Measurements from ENCODE around the gene PRODH2. TPM values are rescaled to one million over a fixed set of nuclear protein-coding genes. Genes with fewer than 3 reads are reported as not detected.

Gene PRODH2
- total and polyA plus RNA-seq, 2 of the 13 experiments (the other 11 are each of a cell fraction or from before 2014, with no cell fraction given), result 86.7 to 118 TPM

GRCh38 chr19:35780717-35781116 lies 31.9 kb downstream of the PRODH2 start:
- H3K27ac ChIP-seq (ENCODE audit: extremely low read length, insufficient read depth, low read length), result no peak overlapping the region
- ATAC-seq (no peak), FAIRE-seq (no peak), DNase-seq (ENCODE audit: low spot score) (no peak)
- H3K36me3 ChIP-seq (replicated peaks in 1 of 2; ENCODE audit: control insufficient read depth in 1 of 2, insufficient read depth in 2 of 2, low read length in 2 of 2), result peaks cover 0 to 2% of the 10 kb centered on the region in 2 experiments; a peak in 2 of 5 replicates
- BruUV-seq (replicated peaks), result no TSS peak
- no peaks in the 10 kb centered on the region for H3K9me3 ChIP-seq (ENCODE audit: low read length)
- intact Hi-C loops (cut with micrococcal nuclease; ENCODE audit: unreplicated experiment) (no loop called here), in situ Hi-C loops (cut with HindIII; ENCODE audit: extremely low pct_ligation_motif_present, low pct_unique_long_range_greater_than_20kb) (no loop called here)
- no peak overlapping the region for H3K9ac ChIP-seq (ENCODE audit: insufficient read depth, low read depth, low read length)
- POLR2A ChIA-PET, result no interaction called here
- no peaks in the 10 kb centered on the region for H4K20me1 ChIP-seq (ENCODE audit: insufficient read depth, low read length)
- 98% methylated on average over 11 of the region's 20 CpGs for WGBS (ENCODE audit: low lambda C conversion rate)
- TF ChIP-seq ZNF44 (CRISPR knock-in tag; IDR thresholded peaks at IDR 0.05), result no peak
- TF ChIP-seq KLF9 (CRISPR knock-in tag; IDR thresholded peaks at IDR 0.05; ENCODE audit: low read depth), result no peak
- no peak for TF ChIP-seq POLR2AphosphoS5 (IDR thresholded peaks at IDR 0.05; ENCODE audit: low read depth, low read length)
- TF ChIP-seq MEF2D (CRISPR knock-in tag; IDR thresholded peaks at IDR 0.05), result no peak
- no peak for TF ChIP-seq PITX1 (CRISPR knock-in tag; IDR thresholded peaks at IDR 0.05)
- TF ChIP-seq KMT2A (CRISPR knock-in tag; IDR thresholded peaks at IDR 0.05), result no peak
- no peak for TF ChIP-seq ZNF574 (CRISPR knock-in tag; IDR thresholded peaks at IDR 0.05)
- no peak for TF ChIP-seq ZNF777 (CRISPR knock-in tag; IDR thresholded peaks at IDR 0.05)
- no peaks in the 10 kb centered on the region for H3K79me2 ChIP-seq (ENCODE audit: insufficient read depth, low read length)
- CTCF ChIA-PET (ENCODE audit: low intra/inter-chr PET ratio, low total read pairs), result no interaction called here
- H3K4me3 ChIP-seq (replicated peaks in 1 of 3; ENCODE audit: insufficient read depth in 1 of 3, low read depth in 2 of 3, low read length in 3 of 3), result no peak overlapping the region
- H3K27me3 ChIP-seq (ENCODE audit: control insufficient read depth in 1 of 2, insufficient read depth in 2 of 2, low read length in 2 of 2), result no peaks in the 10 kb centered on the region
- no peak overlapping the region for H2AFZ ChIP-seq (ENCODE audit: low read length)
- H3K4me2 ChIP-seq (ENCODE audit: low read depth, low read length), result no peak overlapping the region
- H3K4me1 ChIP-seq (ENCODE audit: insufficient read depth, low read length), result peaks cover 41% of the 10 kb centered on the region
